Prostate gland (tissue), 2 donors: ENCODE results near the gene ELN. TPM values are rescaled to one million over a fixed set of nuclear protein-coding genes. Genes with fewer than 3 reads are reported as not detected.
A peak's percentile ranks its signal among the peaks of the same experiment; 100 is the strongest.

Experiments used
- DNase-seq: peaks from one replicate; pipeline ENCODE4 v3.0.0-alpha.2; 2019; ENCODE audit warnings: low spot score
- H3K27ac ChIP-seq, 2 donors: fragments of 200-600 bp; sonication (generic); 2 replicates each; pipeline ENCODE4 v1.5.1; 2017 to 2019
- H3K27me3 ChIP-seq: fragments of 200-600 bp; sonication (generic); replicated peaks from 2 replicates; pipeline ENCODE4 v1.5.1; 2019; ENCODE audit not compliant: insufficient read depth
- H3K36me3 ChIP-seq, 2 donors: fragments of 200-600 bp; sonication (generic); 1 replicate in 1 of 2; 2 replicates in 1 of 2; pipeline versions ENCODE4 v1.5.1 to v1.8.1; 2017 to 2019
- H3K4me1 ChIP-seq: fragments of 200-600 bp; sonication (generic); replicated peaks from 2 replicates; pipeline ENCODE4 v1.5.1; 2019
- H3K4me3 ChIP-seq, 2 donors: fragments of 200-600 bp; sonication (generic); 2 replicates each; pipeline ENCODE4 v1.5.1; 2017 to 2019
- H3K9me3 ChIP-seq: fragments of 200-600 bp; sonication (generic); 2 replicates; pipeline ENCODE4 v1.5.1; 2017
- CTCF ChIP-seq, 4 experiments: fragments of 200-600 bp in 2 of 4; fragments of 450-650 bp in 2 of 4; sonication (generic) in 2 of 4; IDR thresholded peaks; 1 replicate in 3 of 4; 2 replicates in 1 of 4; pipeline ENCODE4 v1.5.1; 2016 to 2019; ENCODE audit warnings: antibody characterized with exemption in 4 of 4, mild to moderate bottlenecking in 2 of 4, moderate library complexity in 2 of 4
- POLR2A ChIP-seq: fragments of 450-650 bp; IDR thresholded peaks from one replicate; pipeline ENCODE4 v1.6.1; 2016; ENCODE audit warnings: antibody characterized with exemption, mild to moderate bottlenecking
- POLR2AphosphoS5 ChIP-seq: sonication (generic); formaldehyde crosslinking; IDR thresholded peaks from one replicate; pipeline ENCODE4 v1.6.1; 2017; ENCODE audit warnings: antibody characterized with exemption
- whole genome bisulfite sequencing: methylation state at CpG from one replicate; pipeline ENCODE4 v1.1.5; 2018; 5-methylcytosine and 5-hydroxymethylcytosine counted together
- intact Hi-C: fragments of 100-400 bp; cut with DNase I; formaldehyde crosslinking; loops from one replicate; pipeline ENCODE4 v1.14.2; 2022
- total RNA-seq, 2 donors: library from RNA; depleted of rRNA; stranded (reverse); fragments of >200 nt; gene quantifications; one replicate each; pipeline ENCODE4 v1.1.0, GENCODE V29; 2016

Gene ELN
- total RNA-seq, 2 donors from 2014 or later = 34.7 to 93.4 TPM

GRCh38 chr7:74057987-74058386 is 30.0 kb downstream of the ELN start:
- Histone ChIP-seq H3K4me3 (no peak overlapping the region), H3K27me3 (no peaks in the 10 kb centered on the region), H3K9me3 (no peaks in the 10 kb centered on the region), H3K36me3 (no peaks in the 10 kb centered on the region), H3K27ac (no peak overlapping the region), H3K4me1 (no peaks in the 10 kb centered on the region)
- intact Hi-C loops = no loop called here
- no peak for DNase-seq
- TF ChIP-seq POLR2A (no peak), POLR2AphosphoS5 (no peak), CTCF (IDR thresholded peaks at IDR 0.05) (no peak)
- WGBS = 97% methylated on average over 1 of the region's 1 CpG

GRCh38 chr7:74058486-74058885 is 30.5 kb downstream of the ELN start:
- Histone ChIP-seq H3K9me3 (no peaks in the 10 kb centered on the region), H3K36me3 (peaks cover 0 to 4% of the 10 kb centered on the region in 2 donors), H3K27me3 (no peaks in the 10 kb centered on the region), H3K4me3 (no peak overlapping the region), H3K27ac (no peak overlapping the region), H3K4me1 (no peaks in the 10 kb centered on the region)
- 94% methylated on average over 7 of the region's 7 CpGs for WGBS
- intact Hi-C loops = no loop called here
- DNase-seq = no peak
- TF ChIP-seq CTCF (IDR thresholded peaks at IDR 0.05) = no peak
- TF ChIP-seq POLR2AphosphoS5 = no peak
- TF ChIP-seq POLR2A = no peak

GRCh38 chr7:74059037-74059436 is 31.1 kb downstream of the ELN start:
- Histone ChIP-seq H3K27me3 (no peaks in the 10 kb centered on the region), H3K9me3 (no peaks in the 10 kb centered on the region), H3K27ac (peak overlapping the region in 1 of 2 donors; percentile 91)

GRCh38 chr7:74059681-74060588 is 32.0 kb downstream of the ELN start:
- Histone ChIP-seq H3K36me3 (peaks cover 0 to 4% of the 10 kb centered on the region in 2 donors), H3K27me3 (no peaks in the 10 kb centered on the region), H3K27ac (peak overlapping the region; percentile 86 to 91), H3K9me3 (no peaks in the 10 kb centered on the region), H3K4me1 (no peaks in the 10 kb centered on the region), H3K4me3 (no peak overlapping the region)
- peak in 2 of 4 experiments; percentile 35 to 44 for TF ChIP-seq CTCF (IDR thresholded peaks at IDR 0.05)
- peak; percentile 47 for TF ChIP-seq POLR2AphosphoS5
- TF ChIP-seq POLR2A = no peak
- intact Hi-C loops = loop anchor here (5.0 kb wide), 1 partner anchor 342 kb away; no protein-coding TSS in a partner anchor
- peak; percentile 89 for DNase-seq
- 32% methylated on average over 21 of the region's 21 CpGs for WGBS

More at GRCh38 chr7:74059037-74059436, 31.1 kb downstream of the ELN start:
- TF ChIP-seq POLR2AphosphoS5 = no peak
- no peak for TF ChIP-seq POLR2A
- TF ChIP-seq CTCF (IDR thresholded peaks at IDR 0.05) = no peak
- H3K4me1 ChIP-seq = no peaks in the 10 kb centered on the region
- peaks cover 0 to 4% of the 10 kb centered on the region in 2 donors for H3K36me3 ChIP-seq
- intact Hi-C loops = no loop called here
- H3K4me3 ChIP-seq = no peak overlapping the region
- no peak for DNase-seq
- WGBS = 64% methylated on average over 2 of the region's 2 CpGs
